ENCODE results near the gene SYTL1.

The SYTL1 gene

DNA sequence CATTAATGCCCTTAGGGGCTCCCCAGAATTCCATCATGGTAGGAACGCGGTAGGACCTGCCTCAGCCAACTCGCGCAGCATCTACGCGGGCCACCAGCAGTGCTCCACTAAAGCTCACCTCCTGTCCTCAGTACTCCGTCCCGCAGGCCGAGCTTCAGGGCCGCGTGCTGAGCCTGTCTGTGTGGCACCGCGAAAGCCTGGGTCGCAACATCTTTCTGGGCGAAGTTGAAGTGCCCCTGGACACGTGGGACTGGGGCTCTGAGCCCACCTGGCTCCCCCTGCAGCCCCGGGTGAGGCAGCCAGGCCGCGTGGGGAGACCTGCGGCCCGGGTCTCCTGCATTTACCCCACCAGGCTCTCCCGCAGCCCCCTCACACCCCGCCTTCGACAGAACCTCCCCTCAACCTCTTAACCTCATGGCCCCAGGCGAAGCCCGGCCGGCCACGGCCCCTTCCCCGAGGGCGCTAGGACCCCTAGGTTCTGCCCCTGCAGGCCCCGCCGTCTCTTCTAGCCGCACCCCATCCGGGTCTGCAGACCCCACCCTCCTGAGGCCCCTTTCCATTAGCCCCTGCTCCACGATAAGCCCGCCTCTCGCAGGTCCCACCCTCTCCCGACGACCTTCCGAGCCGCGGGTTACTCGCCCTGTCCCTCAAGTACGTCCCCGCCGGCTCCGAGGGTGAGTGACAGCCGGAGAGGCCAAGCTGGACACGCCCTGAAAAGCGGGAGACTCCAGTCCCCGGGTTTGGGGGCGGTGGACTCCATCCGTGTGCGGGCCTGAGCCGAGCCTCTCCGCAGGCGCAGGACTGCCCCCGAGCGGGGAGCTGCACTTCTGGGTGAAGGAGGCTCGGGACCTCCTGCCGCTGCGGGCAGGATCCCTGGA lies 9.1 kb downstream of the SYTL1 start:
- Histone ChIP-seq H3K9ac (ENCODE audit: low read depth, low read length) (no peak overlapping the region), H3K4me1 (ENCODE audit: insufficient read depth, low read length) (no peaks in the 10 kb centered on the region), H3K4me2 (ENCODE audit: insufficient read depth, low read length) (no peak overlapping the region), H4K20me1 (ENCODE audit: insufficient read depth, low read length) (no peaks in the 10 kb centered on the region), H3K27ac (ENCODE audit: low read length) (no peak overlapping the region), H3K79me2 (ENCODE audit: insufficient read depth, low read length) (no peaks in the 10 kb centered on the region), H2AFZ (ENCODE audit: low read depth, low read length) (no peak overlapping the region), H3K27me3 (ENCODE audit: insufficient read depth, low read length, poor library complexity) (no peaks in the 10 kb centered on the region), H3K9me3 (ENCODE audit: insufficient read depth, low read length, severe bottlenecking) (no peaks in the 10 kb centered on the region), H3K36me3 (ENCODE audit: insufficient read depth, low read length) (no peaks in the 10 kb centered on the region), H3K4me3 (ENCODE audit: low read depth in 1 of 2, low read length in 2 of 2) (no peak overlapping the region)
- DNase-seq (no peak), ATAC-seq (ENCODE audit: insufficient read depth, low read depth) (no peak)
- no peak for TF ChIP-seq EZH2 (IDR thresholded peaks at IDR 0.05; ENCODE audit: borderline replicate concordance, low read depth, low read length, severe bottlenecking)
- TF ChIP-seq, protein P1, sequence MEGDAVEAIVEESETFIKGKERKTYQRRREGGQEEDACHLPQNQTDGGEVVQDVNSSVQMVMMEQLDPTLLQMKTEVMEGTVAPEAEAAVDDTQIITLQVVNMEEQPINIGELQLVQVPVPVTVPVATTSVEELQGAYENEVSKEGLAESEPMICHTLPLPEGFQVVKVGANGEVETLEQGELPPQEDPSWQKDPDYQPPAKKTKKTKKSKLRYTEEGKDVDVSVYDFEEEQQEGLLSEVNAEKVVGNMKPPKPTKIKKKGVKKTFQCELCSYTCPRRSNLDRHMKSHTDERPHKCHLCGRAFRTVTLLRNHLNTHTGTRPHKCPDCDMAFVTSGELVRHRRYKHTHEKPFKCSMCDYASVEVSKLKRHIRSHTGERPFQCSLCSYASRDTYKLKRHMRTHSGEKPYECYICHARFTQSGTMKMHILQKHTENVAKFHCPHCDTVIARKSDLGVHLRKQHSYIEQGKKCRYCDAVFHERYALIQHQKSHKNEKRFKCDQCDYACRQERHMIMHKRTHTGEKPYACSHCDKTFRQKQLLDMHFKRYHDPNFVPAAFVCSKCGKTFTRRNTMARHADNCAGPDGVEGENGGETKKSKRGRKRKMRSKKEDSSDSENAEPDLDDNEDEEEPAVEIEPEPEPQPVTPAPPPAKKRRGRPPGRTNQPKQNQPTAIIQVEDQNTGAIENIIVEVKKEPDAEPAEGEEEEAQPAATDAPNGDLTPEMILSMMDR (IDR thresholded peaks at IDR 0.05; ENCODE audit: borderline replicate concordance, extremely low read depth, low read length, poor library complexity, severe bottlenecking) = no peak

DNA sequence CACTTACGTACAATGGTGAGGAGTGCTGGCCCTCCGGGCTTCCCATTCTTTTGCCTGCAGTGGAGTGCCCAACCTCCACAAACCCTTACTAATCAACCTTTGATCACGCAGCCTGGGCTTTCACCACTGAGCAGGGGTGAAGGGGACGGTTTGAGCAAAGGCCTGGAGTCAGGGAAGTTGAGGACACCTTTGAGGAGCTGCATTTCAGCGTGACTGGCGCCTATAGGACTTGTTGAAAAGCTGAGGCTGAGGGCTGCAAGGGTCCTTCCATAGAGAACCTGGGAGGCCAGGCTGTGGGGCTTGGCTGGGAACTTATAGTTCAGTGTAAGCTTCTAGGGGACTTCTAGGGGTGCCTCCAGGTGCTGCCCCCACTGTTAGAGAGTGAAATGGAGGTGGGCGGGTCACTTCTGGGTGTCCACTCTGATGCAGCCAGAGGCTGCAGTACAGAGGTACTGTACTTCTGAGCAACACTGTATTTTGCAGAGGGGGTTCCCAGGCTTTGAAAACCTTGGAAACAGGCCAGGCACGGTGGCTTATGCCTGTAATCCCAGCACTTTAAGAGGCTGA lies 9.8 kb downstream of the SYTL1 start:
- H3K27ac ChIP-seq (ENCODE audit: low read length) = no peak overlapping the region
- TF ChIP-seq, protein P1 (IDR thresholded peaks at IDR 0.05; ENCODE audit: borderline replicate concordance, extremely low read depth, low read length, poor library complexity, severe bottlenecking) = no peak
- TF ChIP-seq EZH2 (IDR thresholded peaks at IDR 0.05; ENCODE audit: borderline replicate concordance, low read depth, low read length, severe bottlenecking) = no peak
- H4K20me1 ChIP-seq (ENCODE audit: insufficient read depth, low read length) = no peaks in the 10 kb centered on the region
- H3K4me3 ChIP-seq (ENCODE audit: low read depth in 1 of 2, low read length in 2 of 2) = no peak overlapping the region
- H3K79me2 ChIP-seq (ENCODE audit: insufficient read depth, low read length) = no peaks in the 10 kb centered on the region
- no peaks in the 10 kb centered on the region for H3K36me3 ChIP-seq (ENCODE audit: insufficient read depth, low read length)
- H3K4me2 ChIP-seq (ENCODE audit: insufficient read depth, low read length) = no peak overlapping the region
- ATAC-seq (ENCODE audit: insufficient read depth, low read depth) (no peak), DNase-seq (no peak)
- no peak overlapping the region for H2AFZ ChIP-seq (ENCODE audit: low read depth, low read length)
- no peak overlapping the region for H3K9ac ChIP-seq (ENCODE audit: low read depth, low read length)
- no peaks in the 10 kb centered on the region for H3K9me3 ChIP-seq (ENCODE audit: insufficient read depth, low read length, severe bottlenecking)
- H3K27me3 ChIP-seq (ENCODE audit: insufficient read depth, low read length, poor library complexity) = no peaks in the 10 kb centered on the region
- no peaks in the 10 kb centered on the region for H3K4me1 ChIP-seq (ENCODE audit: insufficient read depth, low read length)

DNA sequence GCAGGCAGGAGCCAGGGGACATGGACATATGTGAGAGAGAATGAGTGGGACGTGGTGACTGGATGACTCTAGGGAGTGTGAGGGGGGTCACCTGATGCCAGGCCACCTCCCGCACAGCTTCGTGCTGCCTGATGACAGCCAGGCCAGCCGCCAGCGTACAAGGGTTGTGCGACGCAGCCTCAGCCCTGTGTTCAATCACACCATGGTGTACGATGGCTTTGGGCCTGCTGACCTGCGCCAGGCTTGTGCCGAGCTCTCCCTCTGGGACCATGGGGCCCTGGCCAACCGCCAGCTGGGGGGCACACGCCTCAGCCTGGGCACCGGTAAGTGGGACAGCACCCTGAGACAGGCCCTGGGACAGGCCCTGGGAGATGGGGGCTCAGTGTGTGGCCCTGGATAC lies 11.3 kb downstream of the SYTL1 start:
- Histone ChIP-seq H3K4me1 (ENCODE audit: insufficient read depth, low read length) (peaks cover 14% of the 10 kb centered on the region), H3K27me3 (ENCODE audit: insufficient read depth, low read length, poor library complexity) (no peaks in the 10 kb centered on the region)
- DNase-seq = no peak

More for the DNA sequence above, 11.3 kb downstream of the SYTL1 start:
- Histone ChIP-seq H3K4me2 (ENCODE audit: insufficient read depth, low read length) (no peak overlapping the region), H3K9ac (ENCODE audit: low read depth, low read length) (no peak overlapping the region), H3K4me3 (ENCODE audit: low read depth in 1 of 2, low read length in 2 of 2) (no peak overlapping the region), H3K79me2 (ENCODE audit: insufficient read depth, low read length) (no peaks in the 10 kb centered on the region), H3K27ac (ENCODE audit: low read length) (no peak overlapping the region), H2AFZ (ENCODE audit: low read depth, low read length) (no peak overlapping the region), H4K20me1 (ENCODE audit: insufficient read depth, low read length) (no peaks in the 10 kb centered on the region), H3K36me3 (ENCODE audit: insufficient read depth, low read length) (no peaks in the 10 kb centered on the region), H3K9me3 (ENCODE audit: insufficient read depth, low read length, severe bottlenecking) (no peaks in the 10 kb centered on the region)
- ATAC-seq (ENCODE audit: insufficient read depth, low read depth) = no peak
- TF ChIP-seq, protein P1 (IDR thresholded peaks at IDR 0.05; ENCODE audit: borderline replicate concordance, extremely low read depth, low read length, poor library complexity, severe bottlenecking) = no peak
- no peak for TF ChIP-seq EZH2 (IDR thresholded peaks at IDR 0.05; ENCODE audit: borderline replicate concordance, low read depth, low read length, severe bottlenecking)
